ENCODE measurements around the gene GOT2.

DNA sequence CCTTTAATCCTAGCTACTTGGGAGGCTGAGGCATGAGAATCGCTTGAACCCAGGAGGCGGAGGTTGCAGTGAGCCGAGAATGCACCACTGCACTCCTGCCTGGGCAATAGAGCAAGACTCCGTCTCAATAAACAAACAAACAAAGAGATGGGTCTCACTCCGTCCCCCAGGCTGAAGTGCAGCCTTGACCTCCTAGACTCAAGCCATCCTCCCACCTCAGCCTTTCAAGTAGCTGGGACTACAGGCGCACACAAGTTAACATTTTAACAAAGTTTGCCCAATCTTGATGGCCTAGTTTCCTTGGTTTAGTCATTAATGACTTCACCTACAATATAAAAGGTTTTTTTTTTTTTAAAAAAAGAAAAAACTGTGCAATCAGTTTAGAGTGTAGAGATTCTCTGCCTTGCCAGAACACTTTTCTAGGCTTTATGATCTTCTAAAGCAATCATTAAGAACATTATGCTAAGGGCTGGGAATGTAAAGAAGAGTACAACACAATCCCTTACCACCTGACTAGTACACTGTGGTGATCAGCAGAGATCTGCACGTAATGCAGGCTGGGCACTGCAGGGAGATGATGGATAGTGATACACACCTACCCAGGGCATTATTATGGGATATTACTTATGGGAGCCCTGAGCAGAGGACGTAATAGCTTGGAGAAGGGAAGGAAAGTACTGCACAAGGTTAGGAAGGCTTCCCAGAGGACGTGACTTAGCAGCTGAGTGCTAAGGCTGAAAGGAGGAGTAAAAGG, 6.9 kb downstream of the GOT2 start:
- TF ChIP-seq, protein P1, sequence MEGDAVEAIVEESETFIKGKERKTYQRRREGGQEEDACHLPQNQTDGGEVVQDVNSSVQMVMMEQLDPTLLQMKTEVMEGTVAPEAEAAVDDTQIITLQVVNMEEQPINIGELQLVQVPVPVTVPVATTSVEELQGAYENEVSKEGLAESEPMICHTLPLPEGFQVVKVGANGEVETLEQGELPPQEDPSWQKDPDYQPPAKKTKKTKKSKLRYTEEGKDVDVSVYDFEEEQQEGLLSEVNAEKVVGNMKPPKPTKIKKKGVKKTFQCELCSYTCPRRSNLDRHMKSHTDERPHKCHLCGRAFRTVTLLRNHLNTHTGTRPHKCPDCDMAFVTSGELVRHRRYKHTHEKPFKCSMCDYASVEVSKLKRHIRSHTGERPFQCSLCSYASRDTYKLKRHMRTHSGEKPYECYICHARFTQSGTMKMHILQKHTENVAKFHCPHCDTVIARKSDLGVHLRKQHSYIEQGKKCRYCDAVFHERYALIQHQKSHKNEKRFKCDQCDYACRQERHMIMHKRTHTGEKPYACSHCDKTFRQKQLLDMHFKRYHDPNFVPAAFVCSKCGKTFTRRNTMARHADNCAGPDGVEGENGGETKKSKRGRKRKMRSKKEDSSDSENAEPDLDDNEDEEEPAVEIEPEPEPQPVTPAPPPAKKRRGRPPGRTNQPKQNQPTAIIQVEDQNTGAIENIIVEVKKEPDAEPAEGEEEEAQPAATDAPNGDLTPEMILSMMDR (IDR thresholded peaks at IDR 0.05; ENCODE audit: low read depth, low read length), result no peak
- TF ChIP-seq EZH2phosphoT487 (IDR thresholded peaks at IDR 0.05; ENCODE audit: low read depth), result no peak
